HG02798 (cell line): ENCODE measurements around the gene NPS.

Source experiments
- ATAC-seq: cut with Tn5 transposase; IDR thresholded peaks from one replicate; pipeline ENCODE4 v1.9.1; 2021; ENCODE audit warnings: mild to moderate bottlenecking; ENCODE audit not compliant: unreplicated experiment, poor library complexity

NPS gene

GRCh38 chr10:127549009-127549408, at the start of gene NPS:
Gene NPS, plus strand, starts transcription at chr10:127549309. Its CDS starts 60 bp downstream, at chr10:127549369.
- no peak for ATAC-seq

- no peak for ATAC-seq
Measured at GRCh38 chr10:127500127-127500526, 49.0 kb upstream of the NPS start.

GRCh38 chr10:127506094-127506493, 43.0 kb upstream of the NPS start:
- no peak for ATAC-seq

- ATAC-seq = no peak
Measured at GRCh38 chr10:127522298-127522697, 26.8 kb upstream of the NPS start.

- no peak for ATAC-seq
Measured at GRCh38 chr10:127523476-127523875, 25.6 kb upstream of the NPS start.

GRCh38 chr10:127524229-127524628, 24.9 kb upstream of the NPS start:
- no peak for ATAC-seq

- no peak for ATAC-seq
Measured at GRCh38 chr10:127524908-127525665, 24.0 kb upstream of the NPS start.

GRCh38 chr10:127525686-127526085, 23.4 kb upstream of the NPS start:
- no peak for ATAC-seq

- ATAC-seq = no peak
Measured at GRCh38 chr10:127526161-127526560, 22.9 kb upstream of the NPS start.

- no peak for ATAC-seq
Measured at GRCh38 chr10:127527320-127527719, 21.8 kb upstream of the NPS start.

- no peak for ATAC-seq
Measured at GRCh38 chr10:127527891-127528290, 21.2 kb upstream of the NPS start.

- ATAC-seq = no peak
Measured at GRCh38 chr10:127532193-127532592, 16.9 kb upstream of the NPS start.

GRCh38 chr10:127532659-127533058, 16.4 kb upstream of the NPS start:
- ATAC-seq = no peak

GRCh38 chr10:127534074-127534473, 15.0 kb upstream of the NPS start:
- no peak for ATAC-seq

GRCh38 chr10:127534496-127534895, 14.6 kb upstream of the NPS start:
- ATAC-seq = no peak

- no peak for ATAC-seq
Measured at GRCh38 chr10:127535802-127536515, 13.2 kb upstream of the NPS start.

- no peak for ATAC-seq
Measured at GRCh38 chr10:127536972-127537760, 11.9 kb upstream of the NPS start.

- ATAC-seq = no peak
Measured at GRCh38 chr10:127537924-127538323, 11.2 kb upstream of the NPS start.

GRCh38 chr10:127548022-127548421, 1.1 kb upstream of the NPS start:
- ATAC-seq = no peak

GRCh38 chr10:127550861-127551260, 1.8 kb downstream of the NPS start:
- no peak for ATAC-seq

GRCh38 chr10:127552446-127552845, 3.3 kb downstream of the NPS start:
- ATAC-seq = no peak
